Tibial artery (tissue), 4 donors: ENCODE results near the gene NCR2.

Experiments
- DNase-seq, 2 donors: peaks; one replicate each; pipeline ENCODE4 v3.0.0-alpha.2; 2019
- H3K27ac ChIP-seq, 2 donors: fragments of 200-600 bp; sonication (generic) in 1 of 2; 1 replicate in 1 of 2; 2 replicates in 1 of 2; pipeline ENCODE4 v1.5.1; 2018 to 2019; ENCODE audit warnings: mild to moderate bottlenecking in 1 of 2
- H3K27me3 ChIP-seq, 2 donors: fragments of 200-600 bp; sonication (generic) in 1 of 2; one replicate each; pipeline versions ENCODE4 v1.5.1 to v1.6.0; 2016 to 2019
- H3K36me3 ChIP-seq, 3 donors: fragments of 200-600 bp; sonication (generic) in 2 of 3; one replicate each; pipeline ENCODE4 v1.5.1; 2016 to 2019; ENCODE audit warnings: mild to moderate bottlenecking in 2 of 3
- H3K4me1 ChIP-seq, 4 donors: fragments of 200-600 bp; sonication (generic) in 2 of 4; 1 replicate in 3 of 4; 2 replicates in 1 of 4; pipeline ENCODE4 v1.5.1; 2016 to 2019
- H3K4me3 ChIP-seq, 2 donors: fragments of 200-600 bp; sonication (generic) in 1 of 2; 1 replicate in 1 of 2; 2 replicates in 1 of 2; pipeline ENCODE4 v1.5.1; 2018 to 2019; ENCODE audit warnings: mild to moderate bottlenecking in 2 of 2
- H3K9me3 ChIP-seq, 3 donors: fragments of 200-600 bp; sonication (generic) in 1 of 3; one replicate each; pipeline ENCODE4 v1.5.1; 2016 to 2019
- intact Hi-C: fragments of 100-400 bp; cut with DNase I; formaldehyde crosslinking; loops from one replicate; pipeline ENCODE4 v1.15.0; 2023; ENCODE audit warnings: low total_unique reads
- TF ChIP-seq, protein P1 (sequence below), 2 experiments: fragments of 200-600 bp in 1 of 2; fragments of 450-650 bp in 1 of 2; IDR thresholded peaks; one replicate each; pipeline ENCODE4 v1.5.1; 2017 to 2019; ENCODE audit warnings: antibody characterized with exemption in 2 of 2, mild to moderate bottlenecking in 1 of 2, moderate library complexity in 1 of 2

Gene NCR2

DNA sequence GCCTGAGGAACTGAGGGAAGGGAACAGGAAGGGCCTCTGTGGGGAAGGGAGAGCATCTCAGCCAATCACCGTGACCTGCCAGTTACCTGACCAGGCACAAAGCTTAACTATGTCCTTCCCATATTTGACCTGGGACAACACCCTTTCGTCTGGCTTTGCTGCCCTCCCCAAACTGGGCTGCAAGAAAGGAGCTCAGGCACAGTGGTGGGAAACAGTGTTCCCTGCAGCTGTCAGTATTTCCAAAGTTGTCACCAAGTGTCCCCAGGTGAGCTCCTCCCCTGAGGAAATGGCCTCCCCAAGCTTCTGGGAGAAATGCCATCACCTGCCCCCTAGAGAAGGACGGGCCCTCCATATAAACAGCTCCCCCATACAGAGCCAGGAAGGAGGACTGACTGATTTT is 17.9 kb downstream of the NCR2 start:
- TF ChIP-seq, protein P1, sequence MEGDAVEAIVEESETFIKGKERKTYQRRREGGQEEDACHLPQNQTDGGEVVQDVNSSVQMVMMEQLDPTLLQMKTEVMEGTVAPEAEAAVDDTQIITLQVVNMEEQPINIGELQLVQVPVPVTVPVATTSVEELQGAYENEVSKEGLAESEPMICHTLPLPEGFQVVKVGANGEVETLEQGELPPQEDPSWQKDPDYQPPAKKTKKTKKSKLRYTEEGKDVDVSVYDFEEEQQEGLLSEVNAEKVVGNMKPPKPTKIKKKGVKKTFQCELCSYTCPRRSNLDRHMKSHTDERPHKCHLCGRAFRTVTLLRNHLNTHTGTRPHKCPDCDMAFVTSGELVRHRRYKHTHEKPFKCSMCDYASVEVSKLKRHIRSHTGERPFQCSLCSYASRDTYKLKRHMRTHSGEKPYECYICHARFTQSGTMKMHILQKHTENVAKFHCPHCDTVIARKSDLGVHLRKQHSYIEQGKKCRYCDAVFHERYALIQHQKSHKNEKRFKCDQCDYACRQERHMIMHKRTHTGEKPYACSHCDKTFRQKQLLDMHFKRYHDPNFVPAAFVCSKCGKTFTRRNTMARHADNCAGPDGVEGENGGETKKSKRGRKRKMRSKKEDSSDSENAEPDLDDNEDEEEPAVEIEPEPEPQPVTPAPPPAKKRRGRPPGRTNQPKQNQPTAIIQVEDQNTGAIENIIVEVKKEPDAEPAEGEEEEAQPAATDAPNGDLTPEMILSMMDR (IDR thresholded peaks at IDR 0.05): no peak
- Histone ChIP-seq H3K27ac (no peak overlapping the region), H3K4me1 (no peaks in the 10 kb centered on the region), H3K27me3 (peaks cover 0 to 34% of the 10 kb centered on the region in 2 donors), H3K4me3 (no peak overlapping the region), H3K36me3 (no peaks in the 10 kb centered on the region), H3K9me3 (peaks cover 0 to 3% (median 0%) of the 10 kb centered on the region in 3 donors)
- no peak for DNase-seq
- intact Hi-C loops: no loop called here

DNA sequence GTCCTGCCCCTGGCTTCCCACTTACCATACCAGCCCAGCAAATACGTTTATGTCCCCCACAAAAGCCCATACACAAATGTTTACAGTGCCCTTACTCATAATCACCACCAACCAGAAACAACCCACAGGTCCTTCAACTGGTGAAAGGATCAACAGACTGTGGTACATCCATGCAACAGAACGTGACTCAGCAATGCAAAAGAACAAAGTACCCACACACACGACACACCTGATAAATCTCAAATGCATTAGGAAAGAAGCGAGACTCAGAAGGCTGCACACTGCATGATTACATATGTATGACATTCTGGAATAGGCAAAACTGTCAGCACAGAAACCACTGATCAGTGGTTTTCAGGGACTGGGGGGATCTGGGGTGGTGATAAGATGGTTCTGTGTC is 20.5 kb downstream of the NCR2 start:
- Histone ChIP-seq H3K36me3 (no peaks in the 10 kb centered on the region), H3K27me3 (peaks cover 0 to 31% of the 10 kb centered on the region in 2 donors), H3K4me1 (no peaks in the 10 kb centered on the region), H3K4me3 (no peak overlapping the region), H3K27ac (no peak overlapping the region), H3K9me3 (peaks cover 0 to 16% (median 14%) of the 10 kb centered on the region in 3 donors)
- TF ChIP-seq, protein P1 (IDR thresholded peaks at IDR 0.05): no peak
- DNase-seq: no peak
- intact Hi-C loops: no loop called here

DNA sequence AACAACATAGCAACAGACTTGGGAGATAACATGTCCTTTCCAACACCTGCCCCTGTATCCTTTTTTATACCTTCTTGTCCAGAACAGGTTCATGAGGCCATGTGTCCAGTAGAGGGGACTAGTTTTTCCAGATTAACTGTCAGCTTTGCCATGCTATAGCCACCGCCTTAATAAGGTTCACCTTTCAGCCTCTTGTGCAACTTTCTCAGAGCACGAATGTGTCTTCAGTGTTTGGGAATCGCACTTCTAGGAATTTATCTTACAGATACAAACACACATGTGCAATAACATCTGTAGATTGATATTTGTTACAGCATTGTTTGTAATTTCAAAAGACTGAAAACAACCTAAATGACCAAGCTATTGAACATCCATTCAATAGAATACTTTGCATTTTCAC is 21.4 kb downstream of the NCR2 start:
- H3K9me3 ChIP-seq: peaks cover 0 to 24% (median 21%) of the 10 kb centered on the region in 3 donors
- no peak for DNase-seq
- H3K27me3 ChIP-seq: peaks cover 0 to 29% of the 10 kb centered on the region in 2 donors
- intact Hi-C loops: no loop called here
- no peaks in the 10 kb centered on the region for H3K4me1 ChIP-seq
- no peak overlapping the region for H3K4me3 ChIP-seq
- TF ChIP-seq, protein P1 (IDR thresholded peaks at IDR 0.05): no peak
- no peak overlapping the region for H3K27ac ChIP-seq
- H3K36me3 ChIP-seq: no peaks in the 10 kb centered on the region

GRCh38 chr6:41358503-41358902 is 23.1 kb downstream of the NCR2 start:
- Histone ChIP-seq H3K4me3 (no peak overlapping the region), H3K27ac (no peak overlapping the region), H3K36me3 (no peaks in the 10 kb centered on the region), H3K9me3 (peaks cover 0 to 25% (median 25%) of the 10 kb centered on the region in 3 donors), H3K27me3 (peaks cover 0 to 31% of the 10 kb centered on the region in 2 donors), H3K4me1 (no peaks in the 10 kb centered on the region)
- intact Hi-C loops: no loop called here
- no peak for DNase-seq
- TF ChIP-seq, protein P1 (IDR thresholded peaks at IDR 0.05): no peak

DNA sequence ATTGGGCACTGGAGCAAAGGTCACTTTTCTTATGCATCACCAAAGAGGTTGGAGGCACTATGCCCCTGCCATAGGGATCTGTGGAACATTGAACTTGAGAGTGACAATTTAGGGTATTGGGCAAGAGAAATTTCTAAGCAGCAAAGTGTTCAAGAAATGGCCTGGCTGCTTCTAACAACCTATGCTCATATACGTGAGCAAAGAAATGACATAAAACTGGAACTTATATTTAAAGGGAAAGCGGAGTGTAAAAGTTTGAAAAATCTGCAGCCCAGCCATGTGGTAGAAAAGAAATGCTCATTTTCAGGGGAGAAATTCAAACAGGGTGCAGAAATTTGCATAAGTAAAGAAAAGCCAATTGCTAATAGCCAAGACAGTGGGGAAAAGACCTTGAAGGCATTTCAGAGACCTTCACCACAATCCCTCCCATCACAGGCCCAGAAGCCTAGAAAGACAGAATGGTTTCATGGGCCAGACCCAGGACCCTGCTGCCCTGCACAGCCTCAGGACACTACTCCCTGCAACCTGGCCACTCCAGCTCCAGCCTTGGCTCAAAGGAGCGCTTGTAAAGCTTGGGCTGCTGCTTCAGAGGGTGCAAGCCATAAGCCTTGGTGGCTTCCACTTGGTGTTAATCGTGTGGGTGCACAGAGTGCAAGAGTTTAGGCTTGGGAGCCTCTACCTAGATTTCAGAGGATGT is 24.4 kb downstream of the NCR2 start:
- H3K36me3 ChIP-seq: no peaks in the 10 kb centered on the region
- no peak overlapping the region for H3K27ac ChIP-seq
- peaks cover 0 to 25% (median 25%) of the 10 kb centered on the region in 3 donors for H3K9me3 ChIP-seq
- H3K4me1 ChIP-seq: no peaks in the 10 kb centered on the region
- intact Hi-C loops: no loop called here
- H3K27me3 ChIP-seq: peaks cover 0 to 38% of the 10 kb centered on the region in 2 donors
- DNase-seq: no peak
- no peak overlapping the region for H3K4me3 ChIP-seq
- TF ChIP-seq, protein P1 (IDR thresholded peaks at IDR 0.05): no peak
